ENCODE measurements around the gene KLK15. TPM values are rescaled to one million over a fixed set of nuclear protein-coding genes. Genes with fewer than 3 reads are reported as not detected.

Gene KLK15
- total RNA-seq, 1 experiment from 2014 or later = not detected

DNA sequence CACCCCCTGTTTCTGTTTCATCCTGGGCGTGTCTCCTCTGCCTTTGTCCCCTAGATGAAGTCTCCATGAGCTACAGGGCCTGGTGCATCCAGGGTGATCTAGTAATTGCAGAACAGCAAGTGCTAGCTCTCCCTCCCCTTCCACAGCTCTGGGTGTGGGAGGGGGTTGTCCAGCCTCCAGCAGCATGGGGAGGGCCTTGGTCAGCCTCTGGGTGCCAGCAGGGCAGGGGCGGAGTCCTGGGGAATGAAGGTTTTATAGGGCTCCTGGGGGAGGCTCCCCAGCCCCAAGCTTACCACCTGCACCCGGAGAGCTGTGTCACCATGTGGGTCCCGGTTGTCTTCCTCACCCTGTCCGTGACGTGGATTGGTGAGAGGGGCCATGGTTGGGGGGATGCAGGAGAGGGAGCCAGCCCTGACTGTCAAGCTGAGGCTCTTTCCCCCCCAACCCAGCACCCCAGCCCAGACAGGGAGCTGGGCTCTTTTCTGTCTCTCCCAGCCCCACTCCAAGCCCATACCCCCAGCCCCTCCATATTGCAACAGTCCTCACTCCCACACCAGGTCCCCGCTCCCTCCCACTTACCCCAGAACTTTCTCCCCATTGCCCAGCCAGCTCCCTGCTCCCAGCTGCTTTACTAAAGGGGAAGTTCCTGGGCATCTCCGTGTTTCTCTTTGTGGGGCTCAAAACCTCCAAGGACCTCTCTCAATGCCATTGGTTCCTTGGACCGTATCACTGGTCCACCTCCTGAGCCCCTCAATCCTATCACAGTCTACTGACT lies 21.4 kb upstream of the KLK15 start, which contains the start of gene KLK3:
TSS of gene KLK3 (plus strand) at position 280 of the 775 bp plus-strand sequence. CDS start at position 321, 41 bp downstream.
- no peaks in the 10 kb centered on the region for H3K27me3 ChIP-seq (ENCODE audit: low read length)
- no peak for DNase-seq
- H3K27ac ChIP-seq (ENCODE audit: low read length) = no peak within 1 kb of the TSS
- H3K79me2 ChIP-seq (ENCODE audit: low read length) = no peaks in the 10 kb centered on the region
- no peaks in the 10 kb centered on the region for H3K9me2 ChIP-seq (replicated peaks; ENCODE audit: insufficient read depth, low read length)
- H4K20me1 ChIP-seq (ENCODE audit: insufficient read depth, low read depth, low read length) = no peaks in the 10 kb centered on the region
- no peaks in the 10 kb centered on the region for H3K4me1 ChIP-seq (ENCODE audit: low read length)
- H3K4me2 ChIP-seq (ENCODE audit: low read depth, low read length, poor library complexity, severe bottlenecking) = no peak within 1 kb of the TSS
- H3K9ac ChIP-seq (ENCODE audit: low read length) = no peak within 1 kb of the TSS
- no peak within 1 kb of the TSS for H3K4me3 ChIP-seq (ENCODE audit: low read length)
- no peak within 1 kb of the TSS for H2AFZ ChIP-seq (ENCODE audit: low read length)
- no peaks in the 10 kb centered on the region for H3K9me3 ChIP-seq (ENCODE audit: low read length)
- H3K36me3 ChIP-seq (ENCODE audit: insufficient read depth, low read length) = no peaks in the 10 kb centered on the region

DNA sequence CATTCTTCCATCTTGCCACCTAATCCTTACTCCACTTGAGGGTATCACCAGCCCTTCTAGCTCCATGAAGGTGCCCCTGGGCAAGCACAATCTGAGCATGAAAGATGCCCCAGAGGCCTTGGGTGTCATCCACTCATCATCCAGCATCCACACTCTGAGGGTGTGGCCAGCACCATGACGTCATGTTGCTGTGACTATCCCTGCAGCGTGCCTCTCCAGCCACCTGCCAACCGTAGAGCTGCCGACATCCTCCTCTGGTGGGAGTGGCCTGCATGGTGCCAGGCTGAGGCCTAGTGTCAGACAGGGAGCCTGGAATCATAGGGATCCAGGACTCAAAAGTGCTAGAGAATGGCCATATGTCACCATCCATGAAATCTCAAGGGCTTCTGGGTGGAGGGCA lies 18.2 kb upstream of the KLK15 start:
- Histone ChIP-seq H3K9me2 (replicated peaks; ENCODE audit: insufficient read depth, low read length) (no peaks in the 10 kb centered on the region), H3K36me3 (ENCODE audit: insufficient read depth, low read length) (no peaks in the 10 kb centered on the region), H3K9ac (ENCODE audit: low read length) (no peak overlapping the region), H4K20me1 (ENCODE audit: insufficient read depth, low read depth, low read length) (no peaks in the 10 kb centered on the region), H3K9me3 (ENCODE audit: low read length) (no peaks in the 10 kb centered on the region), H3K27ac (ENCODE audit: low read length) (no peak overlapping the region), H3K4me2 (ENCODE audit: low read depth, low read length, poor library complexity, severe bottlenecking) (no peak overlapping the region), H3K79me2 (ENCODE audit: low read length) (no peaks in the 10 kb centered on the region), H3K27me3 (ENCODE audit: low read length) (no peaks in the 10 kb centered on the region), H3K4me1 (ENCODE audit: low read length) (no peaks in the 10 kb centered on the region), H2AFZ (ENCODE audit: low read length) (no peak overlapping the region), H3K4me3 (ENCODE audit: low read length) (no peak overlapping the region)
- DNase-seq = no peak

DNA sequence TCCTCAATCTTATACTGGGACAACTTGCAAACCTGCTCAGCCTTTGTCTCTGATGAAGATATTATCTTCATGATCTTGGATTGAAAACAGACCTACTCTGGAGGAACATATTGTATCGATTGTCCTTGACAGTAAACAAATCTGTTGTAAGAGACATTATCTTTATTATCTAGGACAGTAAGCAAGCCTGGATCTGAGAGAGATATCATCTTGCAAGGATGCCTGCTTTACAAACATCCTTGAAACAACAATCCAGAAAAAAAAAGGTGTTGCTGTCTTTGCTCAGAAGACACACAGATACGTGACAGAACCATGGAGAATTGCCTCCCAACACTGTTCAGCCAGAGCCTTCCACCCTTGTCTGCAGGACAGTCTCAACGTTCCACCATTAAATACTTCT lies 17.4 kb upstream of the KLK15 start:
- Histone ChIP-seq H3K9me3 (ENCODE audit: low read length) (no peaks in the 10 kb centered on the region), H3K9ac (ENCODE audit: low read length) (no peak overlapping the region), H3K4me1 (ENCODE audit: low read length) (no peaks in the 10 kb centered on the region), H3K4me3 (ENCODE audit: low read length) (no peak overlapping the region), H3K27ac (ENCODE audit: low read length) (no peak overlapping the region), H3K4me2 (ENCODE audit: low read depth, low read length, poor library complexity, severe bottlenecking) (no peak overlapping the region), H4K20me1 (ENCODE audit: insufficient read depth, low read depth, low read length) (no peaks in the 10 kb centered on the region), H3K9me2 (replicated peaks; ENCODE audit: insufficient read depth, low read length) (no peaks in the 10 kb centered on the region), H3K79me2 (ENCODE audit: low read length) (no peaks in the 10 kb centered on the region), H3K36me3 (ENCODE audit: insufficient read depth, low read length) (no peaks in the 10 kb centered on the region), H3K27me3 (ENCODE audit: low read length) (no peaks in the 10 kb centered on the region), H2AFZ (ENCODE audit: low read length) (no peak overlapping the region)
- no peak for DNase-seq

DNA sequence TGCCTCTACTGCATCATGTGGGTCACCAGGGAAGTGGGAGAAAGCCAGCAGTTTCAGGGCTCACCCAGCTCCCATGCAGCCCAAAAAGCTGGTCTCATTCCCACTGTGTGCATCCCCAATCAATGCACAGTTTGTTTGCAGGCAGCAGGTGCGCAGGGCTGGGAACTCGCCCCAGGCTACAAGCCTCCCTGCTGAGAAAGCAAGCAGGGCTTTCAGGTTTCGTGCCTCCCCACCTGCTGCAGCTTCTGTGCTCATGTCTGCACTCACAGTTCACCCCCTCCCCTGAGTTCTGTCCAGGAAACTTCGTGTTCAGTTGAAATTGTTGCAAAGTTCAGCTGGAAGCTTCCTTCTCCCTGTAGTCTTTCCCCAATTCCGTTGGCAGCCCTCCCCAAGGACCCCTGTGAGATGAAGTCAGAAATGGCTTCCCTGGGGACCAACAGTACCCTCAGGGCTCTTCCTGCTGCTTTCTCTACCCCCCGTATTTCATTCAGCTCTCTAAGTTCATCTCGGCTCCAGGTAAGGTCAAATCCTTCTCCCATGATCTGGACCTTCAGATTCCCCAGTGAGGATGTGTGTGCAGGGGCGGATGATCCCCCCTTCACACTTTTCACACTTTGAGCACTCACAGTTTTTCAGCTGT lies 11.0 kb upstream of the KLK15 start:
- Histone ChIP-seq H3K27ac (ENCODE audit: low read length) (no peak overlapping the region), H4K20me1 (ENCODE audit: insufficient read depth, low read depth, low read length) (no peaks in the 10 kb centered on the region), H3K36me3 (ENCODE audit: insufficient read depth, low read length) (no peaks in the 10 kb centered on the region), H3K4me1 (ENCODE audit: low read length) (no peaks in the 10 kb centered on the region), H3K9me2 (replicated peaks; ENCODE audit: insufficient read depth, low read length) (no peaks in the 10 kb centered on the region), H3K79me2 (ENCODE audit: low read length) (no peaks in the 10 kb centered on the region), H3K9ac (ENCODE audit: low read length) (no peak overlapping the region), H3K9me3 (ENCODE audit: low read length) (no peaks in the 10 kb centered on the region), H3K4me3 (ENCODE audit: low read length) (no peak overlapping the region), H3K27me3 (ENCODE audit: low read length) (no peaks in the 10 kb centered on the region), H2AFZ (ENCODE audit: low read length) (no peak overlapping the region), H3K4me2 (ENCODE audit: low read depth, low read length, poor library complexity, severe bottlenecking) (no peak overlapping the region)
- DNase-seq = no peak

DNA sequence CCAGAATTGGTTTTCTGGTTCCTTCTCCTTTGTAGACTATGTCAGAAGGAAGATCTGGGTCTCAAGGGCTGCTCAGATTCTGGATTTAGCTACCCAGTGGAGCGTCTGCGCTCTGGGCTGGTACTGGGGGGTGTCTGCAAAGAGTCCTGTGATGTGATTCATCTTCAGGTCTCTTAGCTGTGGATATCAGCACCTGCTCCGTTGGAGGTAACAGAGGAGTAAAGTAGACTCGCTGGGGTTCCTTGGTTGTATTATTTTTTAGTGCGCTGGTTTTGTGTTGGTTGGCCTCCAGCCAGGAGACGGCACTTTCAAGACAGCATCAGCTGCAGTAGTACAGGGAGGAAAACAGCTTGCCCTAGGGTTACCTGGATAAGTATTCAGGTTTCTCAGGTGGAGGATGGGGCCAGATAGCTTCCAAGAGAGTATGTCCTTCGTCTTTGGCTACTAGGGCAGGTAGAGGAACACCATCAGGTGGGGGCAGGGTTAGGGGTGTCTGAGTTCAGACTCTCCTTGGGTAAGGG lies 10.4 kb upstream of the KLK15 start:
- no peaks in the 10 kb centered on the region for H3K9me2 ChIP-seq (replicated peaks; ENCODE audit: insufficient read depth, low read length)
- no peak overlapping the region for H3K4me3 ChIP-seq (ENCODE audit: low read length)
- H3K9me3 ChIP-seq (ENCODE audit: low read length) = no peaks in the 10 kb centered on the region
- no peaks in the 10 kb centered on the region for H3K4me1 ChIP-seq (ENCODE audit: low read length)
- no peak overlapping the region for H3K9ac ChIP-seq (ENCODE audit: low read length)
- H3K27ac ChIP-seq (ENCODE audit: low read length) = no peak overlapping the region
- H3K27me3 ChIP-seq (ENCODE audit: low read length) = no peaks in the 10 kb centered on the region
- no peak for DNase-seq
- no peak overlapping the region for H2AFZ ChIP-seq (ENCODE audit: low read length)
- H3K36me3 ChIP-seq (ENCODE audit: insufficient read depth, low read length) = no peaks in the 10 kb centered on the region
- H4K20me1 ChIP-seq (ENCODE audit: insufficient read depth, low read depth, low read length) = no peaks in the 10 kb centered on the region
- H3K4me2 ChIP-seq (ENCODE audit: low read depth, low read length, poor library complexity, severe bottlenecking) = no peak overlapping the region
- no peaks in the 10 kb centered on the region for H3K79me2 ChIP-seq (ENCODE audit: low read length)

DNA sequence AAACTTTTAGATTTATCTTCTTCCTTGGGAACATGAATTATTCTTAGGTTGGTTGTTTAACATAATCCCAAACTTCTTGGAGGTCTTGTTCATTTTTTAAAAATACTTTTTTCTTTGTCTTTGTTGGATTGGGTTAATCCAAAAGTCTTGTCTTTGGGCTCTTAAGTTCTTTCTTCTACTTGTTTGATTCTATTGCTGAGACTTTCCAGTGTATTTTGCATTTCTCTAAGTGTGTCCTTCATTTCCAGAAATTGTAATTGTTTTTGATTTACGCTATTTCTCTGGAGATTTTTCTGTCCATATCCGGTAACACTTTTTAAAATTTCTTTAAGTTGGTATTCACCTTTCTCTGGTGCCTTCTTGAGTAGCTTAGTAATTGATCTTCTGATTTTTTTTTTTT lies 9.8 kb upstream of the KLK15 start:
- H2AFZ ChIP-seq (ENCODE audit: low read length) = no peak overlapping the region
- DNase-seq = no peak
- no peaks in the 10 kb centered on the region for H3K79me2 ChIP-seq (ENCODE audit: low read length)
- H3K4me3 ChIP-seq (ENCODE audit: low read length) = no peak overlapping the region
- H3K27ac ChIP-seq (ENCODE audit: low read length) = no peak overlapping the region
- H3K9me3 ChIP-seq (ENCODE audit: low read length) = no peaks in the 10 kb centered on the region
- no peak overlapping the region for H3K9ac ChIP-seq (ENCODE audit: low read length)
- H3K36me3 ChIP-seq (ENCODE audit: insufficient read depth, low read length) = no peaks in the 10 kb centered on the region
- no peaks in the 10 kb centered on the region for H3K27me3 ChIP-seq (ENCODE audit: low read length)
- H3K4me2 ChIP-seq (ENCODE audit: low read depth, low read length, poor library complexity, severe bottlenecking) = no peak overlapping the region
- no peaks in the 10 kb centered on the region for H3K4me1 ChIP-seq (ENCODE audit: low read length)
- no peaks in the 10 kb centered on the region for H4K20me1 ChIP-seq (ENCODE audit: insufficient read depth, low read depth, low read length)
- no peaks in the 10 kb centered on the region for H3K9me2 ChIP-seq (replicated peaks; ENCODE audit: insufficient read depth, low read length)

DNA sequence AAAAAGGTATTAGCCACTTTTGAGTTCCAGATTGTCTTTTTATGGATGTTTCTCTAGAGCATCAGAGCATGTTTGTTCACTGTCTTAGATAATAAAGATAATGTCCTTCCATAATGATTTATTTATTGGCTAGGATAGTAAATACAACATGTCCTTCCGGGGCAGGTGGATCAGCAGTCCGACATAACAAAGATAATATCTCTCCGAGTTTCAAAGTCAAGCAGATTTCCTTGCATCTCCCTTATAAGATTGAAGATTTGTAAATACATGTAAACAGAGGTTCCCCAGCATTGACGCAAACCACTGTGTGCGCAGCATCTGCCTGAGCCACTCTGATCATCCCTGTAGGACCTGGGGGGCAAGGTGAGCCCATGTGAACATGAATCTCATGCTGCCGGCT lies 8.8 kb upstream of the KLK15 start:
- H3K27ac ChIP-seq (ENCODE audit: low read length) = no peak overlapping the region
- no peaks in the 10 kb centered on the region for H3K9me2 ChIP-seq (replicated peaks; ENCODE audit: insufficient read depth, low read length)
- H2AFZ ChIP-seq (ENCODE audit: low read length) = no peak overlapping the region
- no peak for DNase-seq
- H3K36me3 ChIP-seq (ENCODE audit: insufficient read depth, low read length) = no peaks in the 10 kb centered on the region
- no peaks in the 10 kb centered on the region for H3K27me3 ChIP-seq (ENCODE audit: low read length)
- no peak overlapping the region for H3K4me2 ChIP-seq (ENCODE audit: low read depth, low read length, poor library complexity, severe bottlenecking)
- H3K9me3 ChIP-seq (ENCODE audit: low read length) = no peaks in the 10 kb centered on the region
- no peak overlapping the region for H3K4me3 ChIP-seq (ENCODE audit: low read length)
- H3K79me2 ChIP-seq (ENCODE audit: low read length) = no peaks in the 10 kb centered on the region
- H4K20me1 ChIP-seq (ENCODE audit: insufficient read depth, low read depth, low read length) = no peaks in the 10 kb centered on the region
- H3K9ac ChIP-seq (ENCODE audit: low read length) = no peak overlapping the region
- no peaks in the 10 kb centered on the region for H3K4me1 ChIP-seq (ENCODE audit: low read length)

DNA sequence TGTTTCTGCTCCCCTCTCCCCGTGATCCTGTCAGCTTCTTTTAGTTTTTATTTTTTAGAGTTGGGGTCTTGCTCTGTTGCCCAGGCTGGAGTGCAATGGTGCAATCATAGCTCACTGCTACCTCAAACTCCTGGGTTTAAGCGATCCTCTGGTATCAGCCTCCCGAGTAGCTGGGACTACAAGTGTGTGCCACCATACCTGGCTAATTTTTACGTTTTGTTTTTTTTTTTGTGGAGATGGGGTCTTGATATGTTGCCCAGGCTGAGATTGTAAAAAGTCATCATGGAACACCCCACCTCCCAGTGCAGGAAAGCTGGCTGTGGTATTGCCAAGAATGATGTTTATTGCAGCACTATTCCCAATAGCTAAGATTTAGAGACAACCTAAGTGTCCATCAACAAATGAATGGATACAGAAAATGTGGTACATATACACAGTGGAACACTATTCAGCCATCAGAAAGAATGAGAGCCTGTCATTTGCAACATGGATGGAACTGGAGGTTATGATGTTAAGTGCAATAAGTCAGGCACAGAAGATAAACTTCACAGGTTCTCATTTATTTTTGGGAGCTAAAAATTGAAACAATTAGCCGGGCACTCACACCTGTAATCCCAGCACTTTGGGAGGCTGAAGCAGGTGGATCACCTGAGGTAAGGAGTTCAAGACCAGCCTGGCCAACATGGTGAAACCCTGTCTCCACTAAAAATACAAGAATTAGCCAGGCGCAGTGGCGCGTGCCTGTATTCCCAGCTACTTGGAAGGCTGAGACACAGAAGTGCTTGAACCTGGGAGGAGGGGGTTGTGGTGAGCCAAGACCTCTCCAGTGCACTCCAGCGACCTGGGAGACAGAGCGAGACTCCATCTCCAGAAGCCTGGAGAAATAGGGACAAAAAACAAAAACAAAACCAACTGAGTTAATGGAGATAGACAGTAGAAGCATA lies 6.6 kb upstream of the KLK15 start:
- no peaks in the 10 kb centered on the region for H3K27me3 ChIP-seq (ENCODE audit: low read length)
- H3K4me3 ChIP-seq (ENCODE audit: low read length) = no peak overlapping the region
- no peak overlapping the region for H2AFZ ChIP-seq (ENCODE audit: low read length)
- H3K4me2 ChIP-seq (ENCODE audit: low read depth, low read length, poor library complexity, severe bottlenecking) = no peak overlapping the region
- H3K27ac ChIP-seq (ENCODE audit: low read length) = no peak overlapping the region
- no peaks in the 10 kb centered on the region for H3K79me2 ChIP-seq (ENCODE audit: low read length)
- no peaks in the 10 kb centered on the region for H4K20me1 ChIP-seq (ENCODE audit: insufficient read depth, low read depth, low read length)
- H3K9ac ChIP-seq (ENCODE audit: low read length) = no peak overlapping the region
- no peaks in the 10 kb centered on the region for H3K9me2 ChIP-seq (replicated peaks; ENCODE audit: insufficient read depth, low read length)
- no peak for DNase-seq
- H3K36me3 ChIP-seq (ENCODE audit: insufficient read depth, low read length) = no peaks in the 10 kb centered on the region
- H3K9me3 ChIP-seq (ENCODE audit: low read length) = no peaks in the 10 kb centered on the region
- H3K4me1 ChIP-seq (ENCODE audit: low read length) = peaks cover 8% of the 10 kb centered on the region

Data from Karpas-422 (cell line).